Central memory CD8-positive, alpha-beta T cell (primary cell): ENCODE results near the gene TDRD12.

ENCODE experiments used
- ATAC-seq: fragments of 150-1000 bp; cut with Tn5 transposase; replicated peaks from 2 replicates; pipeline ENCODE4 v1.10.0; 2022; ENCODE audit warnings: mild to moderate bottlenecking, moderate FRiP score, moderate number of reproducible peaks; ENCODE audit not compliant: poor library complexity, severe bottlenecking; ENCODE audit errors: extremely low read depth
- DNase-seq, 2 donors: peaks; one replicate each; pipeline ENCODE4 v3.0.0; 2021; ENCODE audit warnings: low spot score in 2 of 2
- H3K27ac Mint-ChIP-seq: one replicate; pipeline ENCODE4 v1.8.0; 2022; ENCODE audit warnings: low read depth, mild to moderate bottlenecking, moderate library complexity, mixed read lengths
- H3K27me3 Mint-ChIP-seq: one replicate; pipeline ENCODE4 v1.8.0; 2022; ENCODE audit warnings: mixed read lengths
- H3K36me3 Mint-ChIP-seq: one replicate; pipeline ENCODE4 v1.8.0; 2022; ENCODE audit warnings: mild to moderate bottlenecking, moderate library complexity, mixed read lengths; ENCODE audit not compliant: insufficient read depth
- H3K4me1 Mint-ChIP-seq: one replicate; pipeline ENCODE4 v1.8.0; 2022; ENCODE audit warnings: mixed read lengths
- H3K4me3 Mint-ChIP-seq: one replicate; pipeline ENCODE4 v1.8.0; 2022; ENCODE audit warnings: mild to moderate bottlenecking, moderate library complexity, mixed read lengths
- H3K9me3 Mint-ChIP-seq: one replicate; pipeline ENCODE4 v1.8.0; 2022; ENCODE audit warnings: mixed read lengths

TDRD12 gene

DNA sequence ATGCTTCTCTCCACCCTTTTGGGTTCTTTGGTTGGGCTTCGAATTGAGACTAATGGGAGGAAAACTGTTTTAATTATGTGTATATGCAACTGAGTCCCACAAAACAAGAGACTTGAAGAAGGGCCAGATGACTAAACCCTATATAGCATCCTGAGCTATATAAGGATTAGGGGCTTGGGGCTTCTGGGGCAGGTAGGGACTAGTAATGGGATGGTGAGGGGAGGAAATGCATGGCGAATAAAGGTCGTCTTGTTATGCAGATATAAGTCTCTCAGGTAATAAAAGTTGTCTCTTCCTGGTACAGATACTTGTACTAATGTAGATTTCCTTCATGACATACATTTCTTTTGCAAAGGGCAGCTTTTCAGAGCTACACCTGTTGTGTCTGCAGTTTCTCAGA is 152.8 kb downstream of the TDRD12 start:
- DNase-seq = no peak
- no peaks in the 10 kb centered on the region for H3K4me1 Mint-ChIP-seq
- no peak overlapping the region for H3K4me3 Mint-ChIP-seq
- H3K27me3 Mint-ChIP-seq = no peaks in the 10 kb centered on the region
- H3K27ac Mint-ChIP-seq = no peak overlapping the region
- ATAC-seq = no peak
- H3K9me3 Mint-ChIP-seq = no peaks in the 10 kb centered on the region
- H3K36me3 Mint-ChIP-seq = no peaks in the 10 kb centered on the region

- no peaks in the 10 kb centered on the region for H3K27me3 Mint-ChIP-seq
- H3K27ac Mint-ChIP-seq = no peak overlapping the region
- DNase-seq (no peak), ATAC-seq (no peak)
- H3K9me3 Mint-ChIP-seq = no peaks in the 10 kb centered on the region
- H3K4me1 Mint-ChIP-seq = no peaks in the 10 kb centered on the region
- H3K4me3 Mint-ChIP-seq = no peak overlapping the region
- peaks cover 2% of the 10 kb centered on the region for H3K36me3 Mint-ChIP-seq
Measured at GRCh38 chr19:32873247-32873959, 153.8 kb downstream of the TDRD12 start.

DNA sequence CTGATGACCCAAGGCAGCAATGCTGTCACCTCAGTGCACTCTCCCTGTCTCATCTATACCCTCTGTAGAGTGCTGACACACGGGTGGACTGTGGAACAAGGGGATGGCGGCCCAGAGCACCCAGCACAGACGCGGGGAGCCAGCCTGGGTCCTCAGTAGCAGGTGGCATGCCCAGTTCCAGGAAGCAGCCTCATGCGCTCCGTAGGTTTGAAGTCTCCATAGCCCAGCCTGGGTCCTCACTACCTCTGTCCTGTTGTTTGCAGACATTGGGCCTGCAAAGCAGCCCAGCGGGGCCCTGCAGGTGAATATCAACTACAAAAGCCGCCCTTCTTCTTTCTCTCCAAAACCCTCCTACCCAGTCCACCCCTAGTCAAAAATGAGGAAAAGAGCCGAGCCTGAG is 155.0 kb downstream of the TDRD12 start:
- Mint-ChIP-seq H3K27ac (no peak overlapping the region), H3K4me3 (no peak overlapping the region)
- no peak for ATAC-seq

DNA sequence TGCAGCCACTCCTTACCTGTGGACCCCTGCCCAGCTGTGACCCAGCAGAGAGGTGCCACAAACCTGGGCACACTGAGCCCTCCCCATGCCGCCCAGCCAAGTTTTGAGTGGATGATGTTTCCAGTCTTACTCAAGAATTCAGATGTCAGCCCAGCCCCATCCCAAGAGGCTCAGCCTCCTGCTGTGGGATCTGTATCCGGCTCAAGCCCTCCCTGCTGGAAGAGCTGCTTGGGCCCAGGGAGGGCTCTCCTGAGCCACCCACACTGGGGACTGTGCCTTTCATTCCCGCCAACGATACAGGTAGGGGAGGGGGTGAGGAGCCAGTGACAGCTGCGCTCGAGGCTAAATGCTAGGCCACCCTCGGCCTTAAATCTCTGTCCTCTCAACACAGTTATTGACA is 155.9 kb downstream of the TDRD12 start:
- Mint-ChIP-seq H3K4me3 (no peak overlapping the region), H3K9me3 (no peaks in the 10 kb centered on the region), H3K27me3 (no peaks in the 10 kb centered on the region), H3K27ac (no peak overlapping the region), H3K36me3 (peaks cover 2% of the 10 kb centered on the region), H3K4me1 (no peaks in the 10 kb centered on the region)
- no peak for ATAC-seq
- DNase-seq = no peak

More for the DNA sequence above, 155.0 kb downstream of the TDRD12 start:
- DNase-seq = no peak
- Mint-ChIP-seq H3K27me3 (no peaks in the 10 kb centered on the region), H3K4me1 (no peaks in the 10 kb centered on the region), H3K36me3 (peaks cover 2% of the 10 kb centered on the region), H3K9me3 (no peaks in the 10 kb centered on the region)

GRCh38 chr19:32876236-32876918 is 156.8 kb downstream of the TDRD12 start:
- DNase-seq (no peak), ATAC-seq (no peak)
- Mint-ChIP-seq H3K4me3 (no peak overlapping the region), H3K27ac (no peak overlapping the region), H3K9me3 (no peaks in the 10 kb centered on the region), H3K4me1 (no peaks in the 10 kb centered on the region), H3K36me3 (peaks cover 2% of the 10 kb centered on the region), H3K27me3 (no peaks in the 10 kb centered on the region)

GRCh38 chr19:32876919-32877285 is 157.3 kb downstream of the TDRD12 start:
- DNase-seq (no peak), ATAC-seq (no peak)
- H3K27ac Mint-ChIP-seq = no peak overlapping the region
- no peaks in the 10 kb centered on the region for H3K27me3 Mint-ChIP-seq
- no peaks in the 10 kb centered on the region for H3K9me3 Mint-ChIP-seq
- no peak overlapping the region for H3K4me3 Mint-ChIP-seq
- no peaks in the 10 kb centered on the region for H3K4me1 Mint-ChIP-seq
- H3K36me3 Mint-ChIP-seq = peaks cover 2% of the 10 kb centered on the region
